GM18505 (cell line): ENCODE measurements around the gene TRIO.

Experiments used
- ATAC-seq: cut with Tn5 transposase; IDR thresholded peaks from one replicate; pipeline ENCODE4 v1.9.1; 2021; ENCODE audit not compliant: unreplicated experiment
- POLR2A ChIP-seq: IDR thresholded peaks from 4 replicates; pipeline ENCODE4 v1.6.1; 2011; ENCODE audit warnings: borderline replicate concordance; ENCODE audit not compliant: insufficient read depth, insufficient read length; ENCODE audit errors: extremely low read depth

The TRIO gene

GRCh38 chr5:14148890-14149671 lies 5.9 kb downstream of the TRIO start:
- no peak for ATAC-seq
- no peak for TF ChIP-seq POLR2A

GRCh38 chr5:14149672-14150274 lies 6.6 kb downstream of the TRIO start:
- no peak for ATAC-seq
- TF ChIP-seq POLR2A: no peak

GRCh38 chr5:14151416-14151815 lies 8.3 kb downstream of the TRIO start:
- no peak for ATAC-seq
- no peak for TF ChIP-seq POLR2A

- ATAC-seq: no peak
- TF ChIP-seq POLR2A: no peak
Observed at GRCh38 chr5:14153071-14153864, 10.1 kb downstream of the TRIO start.

GRCh38 chr5:14153932-14154731 lies 11.0 kb downstream of the TRIO start:
- TF ChIP-seq POLR2A: no peak
- no peak for ATAC-seq

- peak; percentile 31 for TF ChIP-seq POLR2A
- peak; percentile 61 for ATAC-seq
Observed at GRCh38 chr5:14155075-14155474, 11.9 kb downstream of the TRIO start.

GRCh38 chr5:14155739-14156138 lies 12.6 kb downstream of the TRIO start:
- no peak for TF ChIP-seq POLR2A
- no peak for ATAC-seq

- ATAC-seq: no peak
- TF ChIP-seq POLR2A: no peak
Observed at GRCh38 chr5:14156290-14156649, 13.1 kb downstream of the TRIO start.

GRCh38 chr5:14156650-14157492 lies 13.7 kb downstream of the TRIO start:
- no peak for TF ChIP-seq POLR2A
- ATAC-seq: peak; percentile 58

GRCh38 chr5:14157493-14157782 lies 14.3 kb downstream of the TRIO start:
- no peak for ATAC-seq
- no peak for TF ChIP-seq POLR2A

GRCh38 chr5:14158890-14159666 lies 15.9 kb downstream of the TRIO start:
- ATAC-seq: no peak
- no peak for TF ChIP-seq POLR2A
